Upper lobe of right lung (tissue), 1 donor: ENCODE results near the gene MRM2. TPM values are rescaled to one million over a fixed set of nuclear protein-coding genes. Genes with fewer than 3 reads are reported as not detected.

ENCODE experiments used
- ATAC-seq: fragments of 200-7000 bp; cut with Tn5 transposase; one replicate; pipeline ENCODE4 v1.9.1; 2020; ENCODE audit warnings: mild to moderate bottlenecking, moderate library complexity
- DNase-seq: peaks from one replicate; pipeline ENCODE4 v3.0.0-alpha.2; 2020
- H3K27ac ChIP-seq: fragments of 200-600 bp; one replicate; pipeline ENCODE4 v1.8.0; 2022
- H3K27me3 ChIP-seq: fragments of 200-600 bp; one replicate; pipeline ENCODE4 v1.8.0; 2022; ENCODE audit warnings: mild to moderate bottlenecking
- H3K36me3 ChIP-seq: fragments of 200-600 bp; one replicate; pipeline ENCODE4 v1.8.0; 2022
- H3K4me1 ChIP-seq: fragments of 200-600 bp; one replicate; pipeline ENCODE4 v1.8.0; 2022
- H3K4me3 ChIP-seq: fragments of 200-600 bp; one replicate; pipeline ENCODE4 v1.8.0; 2022; ENCODE audit warnings: mild to moderate bottlenecking
- H3K9me3 ChIP-seq: fragments of 200-600 bp; one replicate; pipeline ENCODE4 v1.8.0; 2022
- intact Hi-C: fragments of 100-400 bp; cut with DNase I; formaldehyde crosslinking; loops from one replicate; pipeline ENCODE4 v1.11.0; 2022
- long read RNA-seq: library from polyadenylated mRNA; unstranded; transcript quantifications from one replicate; pipeline ENCODE4 v2.0.0, GENCODE V29; 2021
- total RNA-seq: library from RNA; stranded (reverse); fragmentation: NEBNext Ultra II Directional; extraction: Animal tissue kit (Norgen Biotek cat#: 25700); gene quantifications from one replicate; pipeline ENCODE4 v1.2.1, GENCODE V29; 2021
- TF ChIP-seq, protein P1 (sequence below): fragments of 200-600 bp; IDR thresholded peaks from one replicate; pipeline ENCODE4 v1.8.0; 2022; ENCODE audit warnings: antibody characterized with exemption
- donor health status: DM: no; HTN: yes; CAD: no; lungs with severe emphysema.

Gene MRM2
- 23.7 TPM for total RNA-seq
- long read RNA-seq, transcript MRM2-205 (4 exons, 2,511 nt), result minor isoform, 9 of 46 reads
- long read RNA-seq, transcript MRM2-201 (3 exons, 1,601 nt), result major isoform, 16 of 46 reads
- long read RNA-seq, partial matches to known transcripts, result 3 of 46 reads
- long read RNA-seq, other reads (novel, unspliced or antisense), result 16 of 46 reads

DNA sequence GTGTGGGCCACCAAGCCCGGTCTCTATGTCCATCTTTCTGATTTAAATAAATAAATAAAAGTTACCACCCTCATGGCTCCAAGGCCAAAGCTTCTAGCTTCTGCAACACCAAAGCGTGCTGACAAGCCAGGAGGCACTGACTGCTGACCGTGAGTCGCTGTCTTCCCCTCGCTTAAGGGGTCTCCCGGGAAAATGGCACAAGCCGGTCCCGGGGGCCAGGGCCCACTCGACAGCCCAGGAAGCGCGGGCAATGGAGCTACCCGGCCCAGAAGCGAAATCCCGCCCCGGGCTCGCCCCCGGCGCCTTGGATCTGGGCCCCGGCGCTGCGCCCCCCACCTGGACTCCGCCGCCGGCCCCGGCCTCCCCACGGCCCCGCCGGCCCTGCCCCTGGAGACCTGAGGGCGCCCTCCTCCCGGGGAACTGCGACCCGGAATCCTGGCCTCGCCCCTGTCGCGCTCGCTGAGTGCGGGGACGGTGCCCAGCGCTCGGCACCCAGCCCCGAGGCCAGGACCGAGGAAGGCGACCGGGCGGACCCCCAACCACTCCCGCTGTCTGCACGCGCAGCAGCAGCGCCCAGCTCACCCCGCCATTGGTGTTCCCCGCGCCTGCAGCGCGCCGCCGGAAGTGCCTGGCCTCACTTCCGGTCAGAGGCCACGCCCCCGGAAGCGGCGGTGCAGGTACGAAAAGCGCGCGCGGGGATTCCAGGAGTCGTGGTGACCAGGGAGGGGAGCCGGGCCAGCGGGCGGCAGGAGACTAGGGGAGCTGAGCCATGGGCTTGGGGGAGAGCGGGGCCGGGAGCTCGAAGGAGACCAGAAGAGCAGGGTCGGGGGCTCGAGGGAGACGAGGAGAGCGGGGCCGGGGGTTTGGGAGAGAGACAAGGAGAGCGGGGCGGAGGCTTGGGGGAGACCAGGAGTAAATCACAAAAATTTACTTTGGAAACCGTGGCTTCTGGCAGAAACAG, at the start of gene MRM2, which contains the start of gene NUDT1:
Gene MRM2, minus strand, starts transcription at position 626 of the 961 bp plus-strand sequence. Its CDS starts 36 bp downstream, at position 590.
Gene NUDT1, plus strand, starts transcription at position 647 of the 961 bp plus-strand sequence. CDS start 2,349 bp downstream, outside the sequence.
- intact Hi-C loops, result loop anchor here (10.0 kb wide), 1 partner anchor 113 kb away; the partner anchor contains the start of gene EIF3B
- peak; percentile 92 for DNase-seq
- peaks cover 17% of the 10 kb centered on the region for H3K36me3 ChIP-seq
- no peaks in the 10 kb centered on the region for H3K9me3 ChIP-seq
- TF ChIP-seq, protein P1, sequence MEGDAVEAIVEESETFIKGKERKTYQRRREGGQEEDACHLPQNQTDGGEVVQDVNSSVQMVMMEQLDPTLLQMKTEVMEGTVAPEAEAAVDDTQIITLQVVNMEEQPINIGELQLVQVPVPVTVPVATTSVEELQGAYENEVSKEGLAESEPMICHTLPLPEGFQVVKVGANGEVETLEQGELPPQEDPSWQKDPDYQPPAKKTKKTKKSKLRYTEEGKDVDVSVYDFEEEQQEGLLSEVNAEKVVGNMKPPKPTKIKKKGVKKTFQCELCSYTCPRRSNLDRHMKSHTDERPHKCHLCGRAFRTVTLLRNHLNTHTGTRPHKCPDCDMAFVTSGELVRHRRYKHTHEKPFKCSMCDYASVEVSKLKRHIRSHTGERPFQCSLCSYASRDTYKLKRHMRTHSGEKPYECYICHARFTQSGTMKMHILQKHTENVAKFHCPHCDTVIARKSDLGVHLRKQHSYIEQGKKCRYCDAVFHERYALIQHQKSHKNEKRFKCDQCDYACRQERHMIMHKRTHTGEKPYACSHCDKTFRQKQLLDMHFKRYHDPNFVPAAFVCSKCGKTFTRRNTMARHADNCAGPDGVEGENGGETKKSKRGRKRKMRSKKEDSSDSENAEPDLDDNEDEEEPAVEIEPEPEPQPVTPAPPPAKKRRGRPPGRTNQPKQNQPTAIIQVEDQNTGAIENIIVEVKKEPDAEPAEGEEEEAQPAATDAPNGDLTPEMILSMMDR, result no peak
- no peaks in the 10 kb centered on the region for H3K27me3 ChIP-seq
- peak; percentile 91 for ATAC-seq
- H3K27ac ChIP-seq, result peak within 1 kb of the TSS; percentile 84
- H3K4me1 ChIP-seq, result peaks cover 27% of the 10 kb centered on the region
- peak within 1 kb of the TSS; percentile 92 for H3K4me3 ChIP-seq

- DNase-seq (no peak), ATAC-seq (no peak)
- no peaks in the 10 kb centered on the region for H3K36me3 ChIP-seq
- no peak overlapping the region for H3K27ac ChIP-seq
- H3K9me3 ChIP-seq, result no peaks in the 10 kb centered on the region
- H3K4me1 ChIP-seq, result no peaks in the 10 kb centered on the region
- no peaks in the 10 kb centered on the region for H3K27me3 ChIP-seq
- no peak overlapping the region for H3K4me3 ChIP-seq
- intact Hi-C loops, result no loop called here
- TF ChIP-seq, protein P1, result no peak
Measured at GRCh38 chr7:2290877-2291276, 48.9 kb upstream of the MRM2 start.

DNA sequence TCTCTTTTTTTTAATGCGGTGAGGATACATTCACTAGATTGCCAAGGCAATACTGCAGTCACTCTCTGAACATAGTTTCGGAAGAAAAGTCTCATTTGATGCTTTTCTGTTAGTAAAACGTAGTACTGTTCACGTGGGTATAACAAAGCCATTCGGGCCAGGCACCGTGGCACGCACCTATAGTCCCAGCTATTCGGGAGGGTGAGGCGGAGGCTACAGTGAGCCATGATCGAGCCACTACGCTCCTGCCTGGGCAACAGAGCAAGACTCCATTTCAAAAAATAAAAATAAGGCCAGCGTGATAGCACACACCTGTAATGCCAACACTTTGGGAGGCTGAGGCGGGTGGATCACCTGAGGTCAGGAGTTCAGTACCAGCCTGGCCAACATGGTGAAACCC, 47.6 kb upstream of the MRM2 start:
- Histone ChIP-seq H3K9me3 (no peaks in the 10 kb centered on the region), H3K27ac (no peak overlapping the region), H3K27me3 (no peaks in the 10 kb centered on the region), H3K4me3 (no peak overlapping the region), H3K36me3 (no peaks in the 10 kb centered on the region), H3K4me1 (no peaks in the 10 kb centered on the region)
- TF ChIP-seq, protein P1, result no peak
- no peak for DNase-seq
- intact Hi-C loops, result no loop called here
- ATAC-seq, result no peak

- ATAC-seq, result no peak
Measured at GRCh38 chr7:2289111-2289586, 47.1 kb upstream of the MRM2 start.

DNA sequence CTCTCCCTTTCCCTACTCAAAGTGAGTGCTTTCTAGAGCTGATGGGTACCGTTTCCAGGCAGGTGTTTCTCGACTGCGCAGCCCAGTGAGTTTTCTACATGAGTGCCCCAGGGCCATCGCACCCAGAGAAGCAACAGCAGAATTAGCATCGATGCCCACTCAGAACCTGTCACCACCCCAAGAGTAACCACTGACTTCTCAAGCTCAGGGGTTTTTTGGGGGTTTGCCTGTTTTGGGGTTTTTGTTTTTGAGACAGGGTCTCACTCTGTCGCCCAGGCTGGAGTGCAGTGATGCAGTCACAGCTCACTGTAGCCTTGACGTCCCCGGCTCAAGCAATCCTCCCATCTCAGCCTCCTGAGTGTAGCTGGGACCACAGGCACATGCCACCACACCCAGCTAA, 46.5 kb upstream of the MRM2 start:
- Histone ChIP-seq H3K27ac (no peak overlapping the region), H3K27me3 (no peaks in the 10 kb centered on the region), H3K4me3 (no peak overlapping the region), H3K9me3 (no peaks in the 10 kb centered on the region), H3K36me3 (no peaks in the 10 kb centered on the region), H3K4me1 (no peaks in the 10 kb centered on the region)
- DNase-seq, result no peak
- ATAC-seq, result no peak
- intact Hi-C loops, result no loop called here
- TF ChIP-seq, protein P1, result no peak

More at GRCh38 chr7:2289111-2289586, 47.1 kb upstream of the MRM2 start:
- Histone ChIP-seq H3K4me3 (no peak overlapping the region), H3K4me1 (no peaks in the 10 kb centered on the region), H3K9me3 (no peaks in the 10 kb centered on the region), H3K27ac (no peak overlapping the region), H3K27me3 (no peaks in the 10 kb centered on the region), H3K36me3 (no peaks in the 10 kb centered on the region)
- TF ChIP-seq, protein P1, result no peak
- intact Hi-C loops, result no loop called here
- DNase-seq, result no peak
